HuH-7.5 (cell line): ENCODE results near the gene MED15.
"Not testable (repeated sequence)": the region's sequence is repeated elsewhere in the genome, so short reads cannot be mapped to it uniquely, and the experiment has no call there.

Source experiments
- DNase-seq: peaks from one replicate; pipeline ENCODE4 v3.0.0; 2011; ENCODE audit warnings: low spot score

Gene MED15

GRCh38 chr22:20584029-20584871, 76.8 kb downstream of the MED15 start:
- DNase-seq: no peak

GRCh38 chr22:20584872-20585638, 77.6 kb downstream of the MED15 start:
- DNase-seq: no peak

- DNase-seq: no peak
Measured at GRCh38 chr22:20585639-20586402, 78.4 kb downstream of the MED15 start.

- DNase-seq: no peak
Measured at GRCh38 chr22:20586403-20586745, 79.0 kb downstream of the MED15 start.

- no peak for DNase-seq
Measured at GRCh38 chr22:20587206-20587958, 80.0 kb downstream of the MED15 start.

GRCh38 chr22:20588092-20588842, 80.9 kb downstream of the MED15 start:
- no peak for DNase-seq

- no peak for DNase-seq
Measured at GRCh38 chr22:20588843-20589581, 81.6 kb downstream of the MED15 start.

GRCh38 chr22:20589614-20590476, 82.4 kb downstream of the MED15 start:
- DNase-seq: no peak

- no peak for DNase-seq
Measured at GRCh38 chr22:20590477-20591294, 83.3 kb downstream of the MED15 start.

- no peak for DNase-seq
Measured at GRCh38 chr22:20591295-20591645, 83.9 kb downstream of the MED15 start.

GRCh38 chr22:20591660-20592310, 84.4 kb downstream of the MED15 start:
- DNase-seq: no peak

- not testable (repeated sequence) for DNase-seq
Measured at GRCh38 chr22:20594038-20594437, 86.6 kb downstream of the MED15 start.

- not testable (repeated sequence) for DNase-seq
Measured at GRCh38 chr22:20594486-20594885, 87.1 kb downstream of the MED15 start.

GRCh38 chr22:20595461-20595860, 88.1 kb downstream of the MED15 start:
- no peak for DNase-seq

GRCh38 chr22:20599117-20599516, 91.7 kb downstream of the MED15 start:
- no peak for DNase-seq

GRCh38 chr22:20600137-20600673, 92.8 kb downstream of the MED15 start:
- no peak for DNase-seq

- no peak for DNase-seq
Measured at GRCh38 chr22:20601308-20601707, 93.9 kb downstream of the MED15 start.
